Cardiac fibroblast (primary cell): ENCODE measurements around the gene MYO1C.

Experiments
- DNase-seq, 2 donors: peaks; one replicate each; pipeline versions ENCODE4 v3.0.0 to v3.0.0-alpha.2; 2010; ENCODE audit warnings: low read depth in 2 of 2
- H3K4me3 ChIP-seq, 2 donors: replicated peaks in 1 of 2; 1 replicate in 1 of 2; 2 replicates in 1 of 2; pipeline ENCODE4 v1.5.1; 2011; ENCODE audit warnings: low read depth in 2 of 2, low read length in 2 of 2, mild to moderate bottlenecking in 2 of 2, moderate library complexity in 1 of 2
- TF ChIP-seq, protein P1 (sequence below): IDR thresholded peaks from one replicate; pipeline ENCODE4 v1.5.1; 2011; ENCODE audit warnings: low read depth, mild to moderate bottlenecking, low read length, inconsistent platforms

MYO1C gene

DNA sequence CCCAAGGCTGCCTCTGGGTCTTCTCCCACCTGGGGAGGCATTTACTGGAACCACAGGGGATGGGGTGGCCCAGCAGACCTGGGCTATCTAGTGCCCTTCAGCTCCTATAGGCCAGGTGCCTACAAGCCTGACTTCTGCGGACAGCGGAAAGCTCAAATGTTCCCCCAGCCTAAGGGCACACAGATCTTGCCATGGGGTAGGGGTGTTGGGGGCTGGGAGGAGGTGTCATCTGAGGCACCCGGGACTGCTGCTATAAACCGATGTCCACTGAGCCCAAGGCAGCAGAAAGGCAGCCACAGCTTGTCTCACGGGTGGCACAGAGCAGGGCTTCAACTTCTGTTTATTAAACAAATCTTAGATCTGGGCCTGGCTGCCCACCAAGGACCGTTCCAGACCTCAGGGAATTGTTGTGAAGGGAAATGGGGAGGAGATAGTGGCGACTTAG, 3.6 kb downstream of the MYO1C start:
- DNase-seq = no peak
- TF ChIP-seq, protein P1, sequence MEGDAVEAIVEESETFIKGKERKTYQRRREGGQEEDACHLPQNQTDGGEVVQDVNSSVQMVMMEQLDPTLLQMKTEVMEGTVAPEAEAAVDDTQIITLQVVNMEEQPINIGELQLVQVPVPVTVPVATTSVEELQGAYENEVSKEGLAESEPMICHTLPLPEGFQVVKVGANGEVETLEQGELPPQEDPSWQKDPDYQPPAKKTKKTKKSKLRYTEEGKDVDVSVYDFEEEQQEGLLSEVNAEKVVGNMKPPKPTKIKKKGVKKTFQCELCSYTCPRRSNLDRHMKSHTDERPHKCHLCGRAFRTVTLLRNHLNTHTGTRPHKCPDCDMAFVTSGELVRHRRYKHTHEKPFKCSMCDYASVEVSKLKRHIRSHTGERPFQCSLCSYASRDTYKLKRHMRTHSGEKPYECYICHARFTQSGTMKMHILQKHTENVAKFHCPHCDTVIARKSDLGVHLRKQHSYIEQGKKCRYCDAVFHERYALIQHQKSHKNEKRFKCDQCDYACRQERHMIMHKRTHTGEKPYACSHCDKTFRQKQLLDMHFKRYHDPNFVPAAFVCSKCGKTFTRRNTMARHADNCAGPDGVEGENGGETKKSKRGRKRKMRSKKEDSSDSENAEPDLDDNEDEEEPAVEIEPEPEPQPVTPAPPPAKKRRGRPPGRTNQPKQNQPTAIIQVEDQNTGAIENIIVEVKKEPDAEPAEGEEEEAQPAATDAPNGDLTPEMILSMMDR = no peak
- peak overlapping the region in 1 of 2 donors; percentile 48 for H3K4me3 ChIP-seq

GRCh38 chr17:1487939-1488825, 4.3 kb downstream of the MYO1C start:
- TF ChIP-seq, protein P1 = no peak
- peak; percentile 84 to 95 for DNase-seq
- peak overlapping the region; percentile 29 to 48 for H3K4me3 ChIP-seq

DNA sequence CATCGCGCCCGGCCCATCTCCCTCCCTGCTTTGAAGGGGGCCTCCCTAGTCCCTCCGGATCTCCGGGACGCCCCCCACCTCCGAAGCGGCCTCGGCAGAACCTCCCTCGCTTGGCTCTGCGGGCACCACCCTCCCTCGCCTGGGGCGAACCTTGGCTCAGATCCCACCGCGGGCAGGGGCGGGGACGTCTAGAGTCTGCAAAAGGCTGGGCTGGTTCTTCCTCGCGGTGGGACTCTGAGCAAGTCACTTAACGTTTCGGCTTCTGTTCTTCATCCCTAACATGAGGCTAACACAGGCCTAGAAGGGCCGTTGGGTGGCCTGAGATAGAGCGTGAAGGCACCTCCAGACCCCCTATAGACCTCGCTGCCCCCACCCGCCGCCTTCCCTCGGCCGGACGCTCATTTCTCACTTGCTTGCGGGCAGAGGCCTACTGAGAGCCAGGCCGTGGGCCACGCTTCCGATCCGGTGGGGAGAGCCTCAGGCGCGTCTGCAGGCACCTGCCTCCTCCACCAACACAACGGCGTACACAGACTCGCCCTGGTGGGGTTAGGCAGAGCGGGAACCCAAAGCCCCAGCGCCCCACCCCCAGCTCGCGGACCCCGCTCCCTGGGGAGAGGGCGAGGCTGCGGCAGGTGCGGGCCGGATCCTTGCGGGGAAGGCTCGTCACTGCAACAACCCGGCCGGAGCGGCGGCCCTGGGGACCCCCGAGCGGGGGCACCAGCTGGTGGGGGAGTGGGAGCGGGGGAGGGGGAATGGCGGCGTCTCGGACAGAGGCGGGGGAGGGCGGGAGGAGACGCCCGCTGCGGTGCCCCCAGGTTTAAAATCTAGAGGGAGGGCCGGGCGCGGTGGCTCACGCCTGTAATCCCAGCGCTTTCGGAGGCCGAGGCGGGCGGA, 5.4 kb downstream of the MYO1C start:
- DNase-seq = peak; percentile 57 to 66
- no peak overlapping the region for H3K4me3 ChIP-seq
- TF ChIP-seq, protein P1 = no peak

- peak overlapping the region; percentile 54 to 70 for H3K4me3 ChIP-seq
- DNase-seq = peak; percentile 64 to 71
- TF ChIP-seq, protein P1 = no peak
These were observed 6.8 kb downstream of the MYO1C start for GRCh38 chr17:1485423-1486376.

DNA sequence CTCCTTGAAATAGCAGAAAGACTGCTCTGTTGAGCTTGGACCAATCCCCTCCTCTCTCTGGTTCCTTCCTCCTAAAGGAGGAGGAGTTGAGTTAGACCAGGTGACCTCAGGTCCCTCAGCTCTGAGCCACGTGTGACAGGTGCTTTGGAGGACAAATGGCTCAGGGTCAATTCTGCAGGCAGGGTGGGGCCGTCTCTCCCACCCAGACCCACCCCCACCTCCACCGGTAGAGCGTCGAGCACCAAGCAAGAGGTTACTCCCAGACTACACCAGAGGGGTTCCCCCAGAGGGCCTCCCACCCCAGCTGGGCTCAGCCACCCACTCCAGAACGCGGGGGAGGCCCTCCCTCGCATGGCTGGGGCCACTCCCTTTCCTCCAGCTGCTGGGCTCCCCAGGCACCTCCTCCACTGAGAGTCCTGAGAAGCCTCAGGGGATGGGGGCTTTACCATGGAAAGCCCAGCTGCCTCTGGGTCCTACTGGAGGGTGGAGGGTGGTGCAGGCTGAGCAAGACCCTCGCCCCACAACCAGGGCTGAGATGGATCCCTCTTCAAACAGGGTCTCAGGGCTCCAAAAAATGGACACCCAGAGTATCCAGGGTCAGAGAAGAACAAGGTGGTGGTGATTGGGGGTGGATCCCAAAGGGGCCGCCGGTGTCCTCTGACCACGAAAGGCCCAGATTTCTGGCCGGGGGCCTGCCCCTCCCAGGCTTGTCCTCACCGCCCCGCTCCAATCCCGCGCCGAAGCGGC, 7.6 kb downstream of the MYO1C start:
- TF ChIP-seq, protein P1 = peak; percentile 26
- peak; percentile 52 to 58 for DNase-seq
- H3K4me3 ChIP-seq = peak overlapping the region; percentile 54 to 70
